Osteocyte (in vitro differentiated cells): Measurements from ENCODE around the gene ACTR8. TPM values are rescaled to one million over a fixed set of nuclear protein-coding genes. Genes with fewer than 3 reads are reported as not detected.

ENCODE experiments used
- DNase-seq: peaks from one replicate; pipeline ENCODE4 v3.0.0; 2021; ENCODE audit warnings: mixed read lengths; ENCODE audit not compliant: unreplicated experiment; ENCODE audit errors: extremely low spot score
- H3K27ac Mint-ChIP-seq: one replicate; pipeline ENCODE4 v1.8.0; 2021; ENCODE audit warnings: mild to moderate bottlenecking, mixed read lengths; ENCODE audit not compliant: unreplicated experiment
- H3K27me3 Mint-ChIP-seq: one replicate; pipeline ENCODE4 v1.8.0; 2021; ENCODE audit warnings: mixed read lengths; ENCODE audit not compliant: unreplicated experiment
- H3K36me3 Mint-ChIP-seq: one replicate; pipeline ENCODE4 v1.8.0; 2021; ENCODE audit warnings: mixed read lengths; ENCODE audit not compliant: unreplicated experiment
- H3K4me1 Mint-ChIP-seq: one replicate; pipeline ENCODE4 v1.8.0; 2021; ENCODE audit warnings: mixed read lengths; ENCODE audit not compliant: unreplicated experiment
- H3K4me3 Mint-ChIP-seq: one replicate; pipeline ENCODE4 v1.8.0; 2021; ENCODE audit warnings: mild to moderate bottlenecking, moderate library complexity, mixed read lengths; ENCODE audit not compliant: unreplicated experiment
- H3K9me3 Mint-ChIP-seq: one replicate; pipeline ENCODE4 v1.8.0; 2021; ENCODE audit warnings: mixed read lengths; ENCODE audit not compliant: unreplicated experiment
- CTCF ChIP-seq: fragments of 200-600 bp; sonication (generic); IDR thresholded peaks from 2 replicates; pipeline ENCODE4 v1.5.0; 2021; ENCODE audit warnings: antibody characterized with exemption, mild to moderate bottlenecking, moderate library complexity
- total RNA-seq: library from RNA; stranded (reverse); gene quantifications from 2 replicates; pipeline ENCODE4 v1.2.1, GENCODE V29; 2021

ACTR8 gene
- total RNA-seq, 1 donor from 2014 or later: 40.0 TPM

GRCh38 chr3:53891497-53892285 lies 9.7 kb upstream of the ACTR8 start, which contains the start of gene SELENOK:
TSS of gene SELENOK (minus strand) at chr3:53891859.
- peaks cover 26% of the 10 kb centered on the region for H3K4me1 Mint-ChIP-seq
- H3K27me3 Mint-ChIP-seq: peaks cover 25% of the 10 kb centered on the region
- peak within 1 kb of the TSS; percentile 98 for H3K27ac Mint-ChIP-seq
- peaks cover 8% of the 10 kb centered on the region for H3K36me3 Mint-ChIP-seq
- no peak for TF ChIP-seq CTCF
- peak; percentile 99 for DNase-seq
- no peaks in the 10 kb centered on the region for H3K9me3 Mint-ChIP-seq
- peak within 1 kb of the TSS; percentile 95 for H3K4me3 Mint-ChIP-seq

- H3K27ac Mint-ChIP-seq: peak overlapping the region; percentile 98
- peaks cover 26% of the 10 kb centered on the region for H3K4me1 Mint-ChIP-seq
- peaks cover 19% of the 10 kb centered on the region for H3K27me3 Mint-ChIP-seq
- no peak for DNase-seq
- TF ChIP-seq CTCF: no peak
- peak overlapping the region; percentile 95 for H3K4me3 Mint-ChIP-seq
- H3K36me3 Mint-ChIP-seq: peaks cover 11% of the 10 kb centered on the region
- H3K9me3 Mint-ChIP-seq: no peaks in the 10 kb centered on the region
Observed at GRCh38 chr3:53890726-53891475, 8.9 kb upstream of the ACTR8 start.

GRCh38 chr3:53888232-53888631 lies 6.3 kb upstream of the ACTR8 start:
- Mint-ChIP-seq H3K36me3 (peaks cover 15% of the 10 kb centered on the region), H3K27ac (no peak overlapping the region), H3K9me3 (no peaks in the 10 kb centered on the region), H3K4me3 (no peak overlapping the region), H3K27me3 (peaks cover under 1% of the 10 kb centered on the region), H3K4me1 (peaks cover 26% of the 10 kb centered on the region)
- no peak for DNase-seq
- no peak for TF ChIP-seq CTCF

- DNase-seq: no peak
- peaks cover 26% of the 10 kb centered on the region for H3K4me1 Mint-ChIP-seq
- no peaks in the 10 kb centered on the region for H3K27me3 Mint-ChIP-seq
- H3K9me3 Mint-ChIP-seq: no peaks in the 10 kb centered on the region
- H3K4me3 Mint-ChIP-seq: no peak overlapping the region
- H3K27ac Mint-ChIP-seq: no peak overlapping the region
- peaks cover 15% of the 10 kb centered on the region for H3K36me3 Mint-ChIP-seq
- no peak for TF ChIP-seq CTCF
Observed at GRCh38 chr3:53887446-53887845, 5.5 kb upstream of the ACTR8 start.

- no peak for DNase-seq
- H3K9me3 Mint-ChIP-seq: no peaks in the 10 kb centered on the region
- H3K27ac Mint-ChIP-seq: no peak overlapping the region
- H3K4me3 Mint-ChIP-seq: no peak overlapping the region
- peaks cover 22% of the 10 kb centered on the region for H3K4me1 Mint-ChIP-seq
- H3K27me3 Mint-ChIP-seq: no peaks in the 10 kb centered on the region
- TF ChIP-seq CTCF: no peak
- H3K36me3 Mint-ChIP-seq: peaks cover 15% of the 10 kb centered on the region
Observed at GRCh38 chr3:53885239-53885638, 3.3 kb upstream of the ACTR8 start.
